ENCODE results near the gene CENPU. TPM values are rescaled to one million over a fixed set of nuclear protein-coding genes. Genes with fewer than 3 reads are reported as not detected.
"Not testable (repeated sequence)": the region's sequence is repeated elsewhere in the genome, so short reads cannot be mapped to it uniquely, and the experiment has no call there.

Gene CENPU
- 60.9 and 74.2 TPM in 2 replicates for total RNA-seq

- H3K9me3 Mint-ChIP-seq = no peaks in the 10 kb centered on the region
- peaks cover 37% of the 10 kb centered on the region for H3K4me1 Mint-ChIP-seq (ENCODE audit: low read depth)
- H3K27me3 Mint-ChIP-seq (ENCODE audit: low read depth) = no peaks in the 10 kb centered on the region
- intact Hi-C loops (cut with micrococcal nuclease) = loop anchor here (1.0 to 5.0 kb wide), 7 partner anchors 85 to 1227 kb away; partner anchors contain the start of genes CASP3, ING2, IRF2 and PRIMPOL
- DNase-seq (ENCODE audit: low spot score) = peak; percentile 96
- H3K4me3 Mint-ChIP-seq (ENCODE audit: low read depth) = peak within 1 kb of the TSS; percentile 93
- peak within 1 kb of the TSS; percentile 87 for H3K27ac Mint-ChIP-seq
- H3K36me3 Mint-ChIP-seq (ENCODE audit: low read depth) = peaks cover 33% of the 10 kb centered on the region
Measured at GRCh38 chr4:184733654-184734524, at the start of gene CENPU. Gene CENPU, minus strand, starts transcription at chr4:184734096. Its CDS starts 34 bp downstream, at chr4:184734062.

GRCh38 chr4:184782731-184783373 is 49.0 kb upstream of the CENPU start:
- Mint-ChIP-seq H3K4me3 (ENCODE audit: low read depth) (no peak overlapping the region), H3K9me3 (peaks cover 3% of the 10 kb centered on the region), H3K4me1 (ENCODE audit: low read depth) (peaks cover 11% of the 10 kb centered on the region), H3K27me3 (ENCODE audit: low read depth) (no peaks in the 10 kb centered on the region), H3K27ac (no peak overlapping the region), H3K36me3 (ENCODE audit: low read depth) (peaks cover 51% of the 10 kb centered on the region)
- DNase-seq (ENCODE audit: low spot score) = no peak
- intact Hi-C loops (cut with micrococcal nuclease) = no loop called here

DNA sequence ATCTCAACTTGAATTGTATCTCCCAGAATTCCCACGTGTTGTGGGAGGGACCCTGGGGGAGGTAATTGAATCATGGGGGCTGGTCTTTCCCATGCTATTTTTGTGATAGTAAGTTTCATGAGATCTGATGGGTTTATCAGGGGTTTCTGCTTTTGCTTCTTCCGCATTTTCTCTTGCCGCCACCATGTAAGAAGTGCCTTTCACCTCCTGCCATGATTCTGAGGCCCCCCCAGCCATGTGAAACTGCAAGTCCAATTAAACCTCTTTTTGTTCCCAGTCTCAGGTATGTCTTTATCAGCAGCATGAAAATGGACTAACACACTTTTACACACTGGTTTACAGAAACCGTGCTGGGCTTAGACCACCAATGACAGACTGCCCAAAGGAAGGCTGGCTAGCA is 45.3 kb upstream of the CENPU start:
- H3K4me1 Mint-ChIP-seq (ENCODE audit: low read depth); H3K9me3 Mint-ChIP-seq; intact Hi-C loops (cut with micrococcal nuclease); H3K27me3 Mint-ChIP-seq (ENCODE audit: low read depth); DNase-seq (ENCODE audit: low spot score); H3K27ac Mint-ChIP-seq; H3K4me3 Mint-ChIP-seq (ENCODE audit: low read depth): not testable (repeated sequence)
- H3K36me3 Mint-ChIP-seq (ENCODE audit: low read depth) = peaks cover 44% of the 10 kb centered on the region

GRCh38 chr4:184778325-184778724 is 44.4 kb upstream of the CENPU start:
- Mint-ChIP-seq H3K9me3 (peaks cover 3% of the 10 kb centered on the region), H3K27me3 (ENCODE audit: low read depth) (no peaks in the 10 kb centered on the region), H3K4me1 (ENCODE audit: low read depth) (peaks cover 8% of the 10 kb centered on the region), H3K27ac (no peak overlapping the region), H3K4me3 (ENCODE audit: low read depth) (no peak overlapping the region), H3K36me3 (ENCODE audit: low read depth) (peaks cover 39% of the 10 kb centered on the region)
- intact Hi-C loops (cut with micrococcal nuclease) = no loop called here
- DNase-seq (ENCODE audit: low spot score) = no peak

- no peak overlapping the region for H3K27ac Mint-ChIP-seq
- peaks cover 28% of the 10 kb centered on the region for H3K36me3 Mint-ChIP-seq (ENCODE audit: low read depth)
- intact Hi-C loops (cut with micrococcal nuclease) = no loop called here
Measured at GRCh38 chr4:184776821-184777220, 42.9 kb upstream of the CENPU start.

GRCh38 chr4:184775854-184776555 is 42.1 kb upstream of the CENPU start:
- no peak for DNase-seq (ENCODE audit: low spot score)
- peaks cover 3% of the 10 kb centered on the region for H3K9me3 Mint-ChIP-seq
- H3K36me3 Mint-ChIP-seq (ENCODE audit: low read depth) = peaks cover 31% of the 10 kb centered on the region
- intact Hi-C loops (cut with micrococcal nuclease) = no loop called here
- no peaks in the 10 kb centered on the region for H3K4me1 Mint-ChIP-seq (ENCODE audit: low read depth)
- H3K27ac Mint-ChIP-seq = no peak overlapping the region
- no peaks in the 10 kb centered on the region for H3K27me3 Mint-ChIP-seq (ENCODE audit: low read depth)
- H3K4me3 Mint-ChIP-seq (ENCODE audit: low read depth) = no peak overlapping the region

More at GRCh38 chr4:184776821-184777220, 42.9 kb upstream of the CENPU start:
- DNase-seq (ENCODE audit: low spot score) = no peak
- Mint-ChIP-seq H3K4me3 (ENCODE audit: low read depth) (no peak overlapping the region), H3K27me3 (ENCODE audit: low read depth) (no peaks in the 10 kb centered on the region), H3K4me1 (ENCODE audit: low read depth) (no peaks in the 10 kb centered on the region), H3K9me3 (peaks cover 3% of the 10 kb centered on the region)

- no peaks in the 10 kb centered on the region for H3K4me1 Mint-ChIP-seq (ENCODE audit: low read depth)
- intact Hi-C loops (cut with micrococcal nuclease) = no loop called here
- H3K27ac Mint-ChIP-seq = no peak overlapping the region
Measured at GRCh38 chr4:184774152-184774551, 40.3 kb upstream of the CENPU start.

DNA sequence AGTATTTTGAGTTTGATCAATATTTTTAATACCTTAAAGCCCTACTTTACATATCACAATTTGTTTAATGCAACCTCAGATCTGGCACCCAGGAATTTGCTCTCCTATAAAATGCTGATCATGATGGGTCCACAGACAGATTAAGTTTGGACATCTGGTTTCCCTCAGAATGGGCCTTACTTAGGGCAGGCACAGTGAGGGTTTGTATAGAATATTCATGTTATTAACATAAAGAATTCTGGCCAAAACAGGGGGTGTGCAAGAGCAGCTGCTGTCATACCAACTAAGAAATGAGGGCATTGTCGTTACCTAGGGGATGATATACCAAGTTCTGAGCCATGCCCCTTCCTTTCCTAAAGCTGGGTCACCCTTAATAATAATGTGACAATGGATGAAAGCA is 37.5 kb upstream of the CENPU start:
- no peak for DNase-seq (ENCODE audit: low spot score)
- Mint-ChIP-seq H3K36me3 (ENCODE audit: low read depth) (peaks cover 28% of the 10 kb centered on the region), H3K4me3 (ENCODE audit: low read depth) (no peak overlapping the region), H3K4me1 (ENCODE audit: low read depth) (no peaks in the 10 kb centered on the region), H3K27me3 (ENCODE audit: low read depth) (no peaks in the 10 kb centered on the region), H3K9me3 (no peaks in the 10 kb centered on the region), H3K27ac (no peak overlapping the region)
- intact Hi-C loops (cut with micrococcal nuclease) = no loop called here

More at GRCh38 chr4:184774152-184774551, 40.3 kb upstream of the CENPU start:
- no peaks in the 10 kb centered on the region for H3K27me3 Mint-ChIP-seq (ENCODE audit: low read depth)
- peaks cover under 1% of the 10 kb centered on the region for H3K9me3 Mint-ChIP-seq
- DNase-seq (ENCODE audit: low spot score) = no peak
- peaks cover 31% of the 10 kb centered on the region for H3K36me3 Mint-ChIP-seq (ENCODE audit: low read depth)
- no peak overlapping the region for H3K4me3 Mint-ChIP-seq (ENCODE audit: low read depth)

GRCh38 chr4:184769141-184769765 is 35.4 kb upstream of the CENPU start:
- Mint-ChIP-seq H3K9me3 (no peaks in the 10 kb centered on the region), H3K27me3 (ENCODE audit: low read depth) (no peaks in the 10 kb centered on the region), H3K36me3 (ENCODE audit: low read depth) (peaks cover 45% of the 10 kb centered on the region), H3K4me1 (ENCODE audit: low read depth) (no peaks in the 10 kb centered on the region), H3K4me3 (ENCODE audit: low read depth) (no peak overlapping the region), H3K27ac (no peak overlapping the region)
- intact Hi-C loops (cut with micrococcal nuclease) = no loop called here
- no peak for DNase-seq (ENCODE audit: low spot score)

DNA sequence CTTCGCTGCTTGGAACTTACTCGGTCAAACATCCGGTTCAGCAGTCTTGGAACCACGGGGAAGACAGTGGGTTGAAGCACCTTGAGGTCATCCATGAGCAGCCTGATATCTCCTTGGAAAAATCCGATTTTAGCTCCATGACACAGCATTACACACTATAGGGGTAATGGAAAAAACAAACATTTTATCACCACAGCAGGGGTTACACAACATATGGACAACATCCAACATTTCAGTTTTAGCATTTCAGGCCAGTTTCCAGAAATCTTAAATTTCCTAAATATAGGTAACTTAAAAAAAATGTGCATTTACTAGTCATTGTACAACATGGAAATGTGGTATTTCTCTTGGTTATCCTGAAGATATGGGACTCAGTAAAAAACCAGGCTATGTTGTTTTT is 34.4 kb upstream of the CENPU start:
- Mint-ChIP-seq H3K27me3 (ENCODE audit: low read depth) (no peaks in the 10 kb centered on the region), H3K27ac (no peak overlapping the region)
- intact Hi-C loops (cut with micrococcal nuclease) = no loop called here

DNA sequence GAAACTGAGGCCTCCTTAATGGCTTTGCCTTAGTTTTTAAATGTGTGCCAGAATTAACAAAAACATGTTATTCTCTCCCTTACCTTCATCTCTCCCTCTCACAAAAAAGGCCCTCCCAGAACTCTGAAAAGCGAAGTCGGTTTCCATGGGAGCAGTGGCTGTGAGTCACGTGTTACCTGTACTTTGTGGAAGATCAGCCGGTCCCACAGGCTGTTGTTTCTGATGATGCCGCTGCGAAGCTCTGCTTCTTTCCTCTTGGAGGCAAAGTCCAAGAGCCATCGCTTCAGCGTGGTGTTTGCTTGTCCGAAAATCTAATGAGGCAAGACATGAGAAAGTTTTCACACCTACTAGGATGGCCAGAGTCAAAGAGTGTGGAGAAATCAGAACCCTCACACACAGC is 32.5 kb upstream of the CENPU start:
- Mint-ChIP-seq H3K36me3 (ENCODE audit: low read depth) (peaks cover 62% of the 10 kb centered on the region), H3K4me3 (ENCODE audit: low read depth) (no peak overlapping the region), H3K27ac (no peak overlapping the region), H3K9me3 (no peaks in the 10 kb centered on the region), H3K4me1 (ENCODE audit: low read depth) (peaks cover 15% of the 10 kb centered on the region), H3K27me3 (ENCODE audit: low read depth) (no peaks in the 10 kb centered on the region)
- intact Hi-C loops (cut with micrococcal nuclease) = no loop called here
- no peak for DNase-seq (ENCODE audit: low spot score)

More for the DNA sequence above, 34.4 kb upstream of the CENPU start:
- Mint-ChIP-seq H3K36me3 (ENCODE audit: low read depth) (peaks cover 49% of the 10 kb centered on the region), H3K9me3 (no peaks in the 10 kb centered on the region), H3K4me3 (ENCODE audit: low read depth) (no peak overlapping the region), H3K4me1 (ENCODE audit: low read depth) (peaks cover 3% of the 10 kb centered on the region)
- no peak for DNase-seq (ENCODE audit: low spot score)

- peaks cover 64% of the 10 kb centered on the region for H3K36me3 Mint-ChIP-seq (ENCODE audit: low read depth)
- no peak for DNase-seq (ENCODE audit: low spot score)
- intact Hi-C loops (cut with micrococcal nuclease) = no loop called here
- H3K9me3 Mint-ChIP-seq = no peaks in the 10 kb centered on the region
- no peaks in the 10 kb centered on the region for H3K27me3 Mint-ChIP-seq (ENCODE audit: low read depth)
- no peak overlapping the region for H3K4me3 Mint-ChIP-seq (ENCODE audit: low read depth)
- H3K4me1 Mint-ChIP-seq (ENCODE audit: low read depth) = peaks cover 15% of the 10 kb centered on the region
- H3K27ac Mint-ChIP-seq = no peak overlapping the region
Measured at GRCh38 chr4:184765473-184766340, 31.8 kb upstream of the CENPU start.

All from activated T-helper 2 cell treated with anti-CD3 and anti-CD28 coated beads, Interferon-gamma antibody, Interleukin-2, Interleukin-4, amounts not matched to agents 10 μg/mL and 5 μg/mL and 100 μg/mL, durations not matched to agents 14 hours and 24 hours and 36 hours (primary cell).